Measurements from ENCODE around the gene SCGN.

The SCGN gene

DNA sequence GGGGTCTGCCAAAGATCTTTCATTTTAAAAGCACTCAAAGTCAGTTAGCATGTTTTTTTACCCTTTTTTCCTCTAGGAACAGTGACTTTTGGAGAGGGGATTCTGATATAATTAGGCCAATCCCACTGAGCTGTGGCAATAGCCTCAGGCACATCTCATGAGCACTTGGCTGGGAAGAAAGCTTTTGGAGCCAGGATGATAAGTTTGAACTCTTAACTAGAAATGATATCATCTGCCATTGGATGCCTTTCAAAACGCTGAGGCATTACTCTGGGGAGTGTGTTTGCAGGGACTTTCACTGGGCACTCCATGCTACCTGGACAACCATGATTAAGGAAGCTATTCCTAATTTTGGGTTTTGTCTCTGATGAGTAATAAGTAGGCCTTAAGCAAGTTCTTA lies 3.7 kb downstream of the SCGN start:
- ATAC-seq (ENCODE audit: low read depth): no peak
- no peak for DNase-seq (ENCODE audit: low spot score in 2 of 2)
- H3K27me3 Mint-ChIP-seq: peaks cover 20% of the 10 kb centered on the region

DNA sequence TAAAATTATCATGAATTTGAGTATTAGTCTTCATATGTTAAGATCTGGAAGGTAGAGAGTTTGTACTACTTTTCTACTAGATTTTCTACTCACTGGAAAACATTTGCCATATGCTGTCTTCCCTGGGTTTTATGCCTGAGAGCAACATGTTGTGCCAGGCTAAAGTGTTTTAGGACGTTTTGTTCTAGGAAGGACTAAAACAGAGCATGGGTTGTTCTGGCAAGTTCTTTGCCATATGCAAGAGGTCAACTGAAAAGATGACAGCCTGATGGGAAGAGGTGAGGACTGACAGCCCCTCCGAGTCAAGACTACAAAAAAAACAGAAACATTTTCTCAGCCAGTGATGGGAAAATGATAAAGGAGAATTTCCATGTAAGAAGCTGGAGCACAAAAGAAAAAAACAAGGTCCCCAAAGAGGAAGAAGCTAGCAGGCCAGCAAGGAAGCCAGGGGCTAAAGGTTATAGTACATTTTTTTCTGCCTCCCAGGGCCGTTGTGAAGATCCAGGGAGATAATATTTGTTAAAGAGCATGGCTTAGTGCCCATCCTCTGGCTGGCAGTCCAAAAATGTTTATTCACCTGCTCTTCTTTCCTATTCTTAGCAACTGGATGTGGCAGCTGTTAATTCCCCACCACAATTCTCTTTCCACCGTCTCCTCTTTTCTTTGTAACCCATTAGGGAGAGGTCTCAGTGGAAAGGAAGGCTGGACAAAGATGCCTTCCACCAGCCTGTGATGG lies 7.8 kb downstream of the SCGN start:
- no peak for ATAC-seq (ENCODE audit: low read depth)
- H3K36me3 Mint-ChIP-seq: no peaks in the 10 kb centered on the region
- no peaks in the 10 kb centered on the region for H3K4me1 Mint-ChIP-seq
- H3K9me3 Mint-ChIP-seq: no peaks in the 10 kb centered on the region
- no peak overlapping the region for H3K27ac Mint-ChIP-seq
- H3K27me3 Mint-ChIP-seq: peaks cover 9% of the 10 kb centered on the region
- no peak overlapping the region for H3K4me3 Mint-ChIP-seq
- DNase-seq (ENCODE audit: low spot score in 2 of 2): no peak

More for the DNA sequence above, 3.7 kb downstream of the SCGN start:
- H3K36me3 Mint-ChIP-seq: no peaks in the 10 kb centered on the region
- peaks cover 4% of the 10 kb centered on the region for H3K4me1 Mint-ChIP-seq
- no peak overlapping the region for H3K4me3 Mint-ChIP-seq
- H3K27ac Mint-ChIP-seq: no peak overlapping the region
- H3K9me3 Mint-ChIP-seq: no peaks in the 10 kb centered on the region

DNA sequence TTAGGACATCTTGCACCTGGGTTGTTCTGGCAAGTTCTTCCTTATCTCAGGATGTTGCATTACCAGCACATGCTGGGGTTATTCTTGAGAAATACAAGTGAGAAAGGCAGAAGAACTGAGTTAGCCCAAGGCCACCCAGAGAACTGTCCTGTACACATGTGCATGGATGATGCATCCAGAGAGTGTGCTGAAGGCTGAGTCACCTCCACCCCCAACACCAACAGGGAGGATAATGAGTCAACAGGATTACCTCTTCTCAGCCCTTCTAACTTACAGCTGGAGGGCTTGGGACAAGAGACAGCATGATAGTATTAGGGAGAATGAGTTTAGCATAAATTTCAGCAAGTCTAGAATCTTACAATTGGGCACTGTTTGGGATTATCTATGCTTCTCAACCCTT lies 8.5 kb downstream of the SCGN start:
- H3K4me1 Mint-ChIP-seq: no peaks in the 10 kb centered on the region
- no peak overlapping the region for H3K27ac Mint-ChIP-seq
- ATAC-seq (ENCODE audit: low read depth) (no peak), DNase-seq (ENCODE audit: low spot score in 2 of 2) (no peak)
- no peaks in the 10 kb centered on the region for H3K9me3 Mint-ChIP-seq
- peaks cover 7% of the 10 kb centered on the region for H3K27me3 Mint-ChIP-seq
- no peak overlapping the region for H3K4me3 Mint-ChIP-seq
- H3K36me3 Mint-ChIP-seq: no peaks in the 10 kb centered on the region

- peaks cover 7% of the 10 kb centered on the region for H3K27me3 Mint-ChIP-seq
- ATAC-seq (ENCODE audit: low read depth): no peak
- DNase-seq (ENCODE audit: low spot score in 2 of 2): no peak
- no peaks in the 10 kb centered on the region for H3K4me1 Mint-ChIP-seq
- H3K9me3 Mint-ChIP-seq: no peaks in the 10 kb centered on the region
- no peaks in the 10 kb centered on the region for H3K36me3 Mint-ChIP-seq
- no peak overlapping the region for H3K4me3 Mint-ChIP-seq
- no peak overlapping the region for H3K27ac Mint-ChIP-seq
Measured at GRCh38 chr6:25661129-25661779, 9.2 kb downstream of the SCGN start.

DNA sequence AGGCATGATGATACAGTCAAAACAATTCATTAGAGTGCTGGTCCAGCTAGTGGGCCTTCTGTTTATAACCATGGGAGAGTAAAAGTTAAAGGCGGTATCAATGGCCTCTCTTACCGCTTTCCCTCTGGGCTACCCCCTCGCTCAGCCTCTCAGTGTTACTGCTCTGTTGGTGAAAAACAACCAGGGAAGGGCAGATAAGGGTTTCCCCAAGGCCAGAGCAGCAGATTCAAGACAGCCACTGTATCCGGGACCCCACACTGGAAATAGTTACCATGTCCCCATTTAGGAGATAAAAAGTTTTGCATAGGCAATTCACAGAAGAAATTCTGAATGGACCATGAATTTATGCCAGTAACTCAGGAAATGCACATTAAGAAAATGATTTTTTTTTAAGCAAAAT lies 13.4 kb downstream of the SCGN start:
- peaks cover 2% of the 10 kb centered on the region for H3K27me3 Mint-ChIP-seq
- DNase-seq (ENCODE audit: low spot score in 2 of 2) (no peak), ATAC-seq (ENCODE audit: low read depth) (no peak)
- H3K27ac Mint-ChIP-seq: no peak overlapping the region
- no peak overlapping the region for H3K4me3 Mint-ChIP-seq
- H3K4me1 Mint-ChIP-seq: no peaks in the 10 kb centered on the region
- no peaks in the 10 kb centered on the region for H3K36me3 Mint-ChIP-seq
- H3K9me3 Mint-ChIP-seq: no peaks in the 10 kb centered on the region

DNA sequence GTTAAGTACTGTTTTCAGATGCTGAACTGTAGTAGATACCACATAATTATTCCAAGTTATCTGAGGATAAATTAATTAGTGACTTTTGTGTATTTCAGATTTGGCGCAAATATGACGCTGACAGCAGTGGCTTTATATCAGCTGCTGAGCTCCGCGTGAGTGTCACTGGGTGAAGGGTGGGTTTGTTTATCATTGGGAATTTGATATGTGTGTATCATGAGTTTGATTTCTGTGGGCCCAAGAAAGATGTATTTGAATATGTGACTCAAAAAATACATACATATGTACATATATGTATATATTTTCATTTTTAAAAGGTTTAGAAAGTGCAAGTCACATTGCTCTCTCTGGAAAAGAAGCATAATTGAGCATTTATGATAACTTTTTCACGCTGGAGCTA lies 17.4 kb downstream of the SCGN start:
- Mint-ChIP-seq H3K4me1 (no peaks in the 10 kb centered on the region), H3K36me3 (no peaks in the 10 kb centered on the region), H3K4me3 (no peak overlapping the region), H3K9me3 (no peaks in the 10 kb centered on the region), H3K27me3 (peaks cover 5% of the 10 kb centered on the region), H3K27ac (no peak overlapping the region)
- no peak for DNase-seq (ENCODE audit: low spot score in 2 of 2)
- no peak for ATAC-seq (ENCODE audit: low read depth)

DNA sequence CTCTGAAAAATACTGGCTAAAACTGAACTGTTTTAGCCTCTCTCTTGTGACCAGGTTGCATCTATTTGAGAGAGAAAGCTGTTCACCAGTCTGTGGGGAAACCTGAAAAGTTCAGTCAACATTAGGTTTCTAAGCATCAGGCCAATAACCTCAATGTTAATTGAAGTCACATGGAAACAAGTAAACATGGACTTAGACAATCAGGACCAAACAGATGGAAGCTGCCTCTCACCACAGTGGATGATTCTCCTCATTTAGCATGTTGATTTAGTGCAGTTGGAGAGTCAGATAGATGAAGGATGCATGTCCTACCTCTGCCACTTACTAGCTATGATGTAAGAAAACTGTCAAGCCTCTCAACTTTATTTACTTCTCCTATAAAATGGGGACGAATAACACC lies 18.2 kb downstream of the SCGN start:
- Mint-ChIP-seq H3K4me1 (no peaks in the 10 kb centered on the region), H3K4me3 (no peak overlapping the region), H3K27ac (no peak overlapping the region), H3K36me3 (no peaks in the 10 kb centered on the region), H3K27me3 (peaks cover 5% of the 10 kb centered on the region), H3K9me3 (no peaks in the 10 kb centered on the region)
- ATAC-seq (ENCODE audit: low read depth) (no peak), DNase-seq (ENCODE audit: low spot score in 2 of 2) (no peak)

- H3K4me3 Mint-ChIP-seq: no peak overlapping the region
- H3K9me3 Mint-ChIP-seq: no peaks in the 10 kb centered on the region
- H3K27ac Mint-ChIP-seq: no peak overlapping the region
- DNase-seq (ENCODE audit: low spot score in 2 of 2) (no peak), ATAC-seq (ENCODE audit: low read depth) (no peak)
- H3K4me1 Mint-ChIP-seq: no peaks in the 10 kb centered on the region
- no peaks in the 10 kb centered on the region for H3K36me3 Mint-ChIP-seq
- peaks cover 5% of the 10 kb centered on the region for H3K27me3 Mint-ChIP-seq
Measured at GRCh38 chr6:25670793-25671513, 18.9 kb downstream of the SCGN start.

DNA sequence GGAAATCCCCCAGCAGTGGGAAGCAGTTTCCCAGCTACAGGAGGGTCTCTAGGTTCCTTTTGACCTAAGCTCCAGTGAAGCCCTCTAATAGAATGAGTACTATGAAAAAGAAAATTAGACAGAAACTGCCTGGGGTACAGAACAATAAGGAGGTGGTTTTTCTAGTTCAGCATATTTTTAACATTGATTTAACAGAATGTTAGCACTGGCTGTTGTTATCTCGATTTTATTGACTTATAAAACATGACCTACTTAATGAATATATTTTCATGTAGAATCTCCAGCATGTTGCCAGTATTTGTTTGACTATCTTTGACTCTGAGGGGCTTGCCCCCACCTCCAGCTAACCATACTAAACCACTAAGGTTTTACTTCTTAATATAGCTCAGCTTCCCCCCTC lies 19.6 kb downstream of the SCGN start:
- Mint-ChIP-seq H3K4me3 (no peak overlapping the region), H3K27me3 (peaks cover 5% of the 10 kb centered on the region), H3K27ac (no peak overlapping the region), H3K4me1 (no peaks in the 10 kb centered on the region), H3K36me3 (no peaks in the 10 kb centered on the region), H3K9me3 (no peaks in the 10 kb centered on the region)
- ATAC-seq (ENCODE audit: low read depth) (no peak), DNase-seq (ENCODE audit: low spot score in 2 of 2) (no peak)

DNA sequence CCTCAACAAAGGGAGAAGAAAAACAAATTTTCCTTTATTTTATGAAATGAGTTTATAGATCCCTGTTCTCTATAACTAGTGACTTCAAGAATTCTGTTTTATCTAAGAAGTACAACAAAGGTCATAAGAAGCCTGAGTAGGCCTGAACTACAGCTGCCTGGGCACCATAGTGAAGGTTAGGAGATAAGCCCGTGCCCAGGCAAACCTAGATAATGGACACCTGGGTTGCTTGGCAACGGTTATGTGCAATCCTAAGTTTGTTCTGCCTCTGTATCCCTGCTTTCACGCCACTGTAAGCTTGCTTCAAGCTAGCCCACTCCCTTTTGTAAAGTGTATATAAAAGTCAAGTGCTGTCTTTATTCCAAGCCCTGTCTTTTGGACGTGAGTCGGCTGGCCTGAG lies 23.2 kb downstream of the SCGN start:
- Mint-ChIP-seq H3K4me3 (no peak overlapping the region), H3K27ac (no peak overlapping the region), H3K36me3 (no peaks in the 10 kb centered on the region), H3K9me3 (no peaks in the 10 kb centered on the region), H3K4me1 (no peaks in the 10 kb centered on the region), H3K27me3 (peaks cover 9% of the 10 kb centered on the region)
- ATAC-seq (ENCODE audit: low read depth) (no peak), DNase-seq (ENCODE audit: low spot score in 2 of 2) (no peak)

DNA sequence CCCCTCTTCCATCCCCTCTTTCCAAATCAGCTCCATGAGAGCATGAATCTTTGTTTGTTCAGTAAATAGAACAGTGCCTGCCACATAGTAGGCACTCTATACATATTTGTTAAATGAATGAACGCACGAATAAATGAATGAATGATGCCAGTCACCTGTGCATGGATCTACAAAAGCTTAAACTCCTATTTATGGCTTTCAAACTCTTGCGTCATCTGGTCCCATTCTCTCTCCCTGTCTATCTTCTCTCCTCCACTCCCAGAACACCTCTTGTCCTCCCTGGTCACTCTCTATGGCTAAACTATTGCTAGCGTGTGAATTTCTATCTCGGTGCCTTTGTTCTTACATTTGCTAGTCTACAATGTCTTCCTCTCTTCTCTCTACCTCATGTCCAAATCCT lies 24.8 kb downstream of the SCGN start:
- H3K4me1 Mint-ChIP-seq: no peaks in the 10 kb centered on the region
- H3K4me3 Mint-ChIP-seq: no peak overlapping the region
- H3K36me3 Mint-ChIP-seq: no peaks in the 10 kb centered on the region
- H3K9me3 Mint-ChIP-seq: no peaks in the 10 kb centered on the region
- no peak overlapping the region for H3K27ac Mint-ChIP-seq
- DNase-seq (ENCODE audit: low spot score in 2 of 2) (no peak), ATAC-seq (ENCODE audit: low read depth) (no peak)
- peaks cover 11% of the 10 kb centered on the region for H3K27me3 Mint-ChIP-seq

DNA sequence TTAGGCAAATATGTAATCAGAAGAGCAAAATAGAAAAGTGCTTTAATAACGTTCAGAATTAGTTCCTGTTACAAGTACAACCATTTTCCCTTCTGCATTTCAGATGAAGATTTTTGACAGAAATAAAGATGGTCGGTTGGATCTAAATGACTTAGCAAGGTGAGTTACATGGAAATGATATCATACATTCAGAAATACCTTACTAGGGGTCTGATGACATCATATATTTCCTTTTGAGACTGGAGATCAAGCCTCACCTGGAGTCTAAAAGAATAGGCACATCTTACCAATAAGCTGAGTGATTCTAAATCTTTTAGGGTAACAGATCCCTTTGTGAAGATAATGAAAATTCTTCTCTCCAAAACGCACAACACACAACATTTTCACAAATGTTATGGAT lies 29.8 kb downstream of the SCGN start:
- DNase-seq (ENCODE audit: low spot score in 2 of 2) (no peak), ATAC-seq (ENCODE audit: low read depth) (no peak)
- H3K27me3 Mint-ChIP-seq: peaks cover 11% of the 10 kb centered on the region
- peaks cover 3% of the 10 kb centered on the region for H3K9me3 Mint-ChIP-seq
- no peak overlapping the region for H3K4me3 Mint-ChIP-seq
- no peak overlapping the region for H3K27ac Mint-ChIP-seq
- H3K36me3 Mint-ChIP-seq: no peaks in the 10 kb centered on the region
- H3K4me1 Mint-ChIP-seq: no peaks in the 10 kb centered on the region

DNA sequence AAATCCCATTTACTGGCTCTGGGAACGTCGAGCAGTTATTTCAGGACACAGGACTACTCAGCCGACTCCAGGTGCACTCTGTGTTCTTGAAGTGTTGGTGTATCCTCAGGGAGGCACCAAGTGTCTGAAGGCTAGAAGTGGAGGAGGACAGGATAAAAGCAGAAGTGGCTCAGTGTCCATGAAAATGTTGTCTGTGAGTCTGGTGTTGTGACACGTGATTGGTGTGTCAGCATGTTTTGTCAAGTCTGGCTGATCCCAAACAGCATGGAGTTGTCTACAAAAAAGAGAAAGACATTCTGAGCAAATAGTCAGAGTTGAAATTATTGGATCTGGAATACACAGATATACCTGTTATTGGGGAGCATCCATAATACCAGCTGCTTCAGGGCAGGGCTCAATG lies 30.3 kb downstream of the SCGN start:
- H3K4me3 Mint-ChIP-seq: no peak overlapping the region
- ATAC-seq (ENCODE audit: low read depth) (no peak), DNase-seq (ENCODE audit: low spot score in 2 of 2) (no peak)
- no peak overlapping the region for H3K27ac Mint-ChIP-seq
- peaks cover 3% of the 10 kb centered on the region for H3K9me3 Mint-ChIP-seq
- H3K36me3 Mint-ChIP-seq: no peaks in the 10 kb centered on the region
- peaks cover 11% of the 10 kb centered on the region for H3K27me3 Mint-ChIP-seq
- no peaks in the 10 kb centered on the region for H3K4me1 Mint-ChIP-seq

- Mint-ChIP-seq H3K9me3 (peaks cover 3% of the 10 kb centered on the region), H3K4me1 (no peaks in the 10 kb centered on the region), H3K4me3 (no peak overlapping the region), H3K27ac (no peak overlapping the region), H3K27me3 (peaks cover 7% of the 10 kb centered on the region), H3K36me3 (no peaks in the 10 kb centered on the region)
- ATAC-seq (ENCODE audit: low read depth) (no peak), DNase-seq (ENCODE audit: low spot score in 2 of 2) (no peak)
Measured at GRCh38 chr6:25684565-25684964, 32.5 kb downstream of the SCGN start.
